HG02763 (cell line): ENCODE measurements around the gene RPIA.

ENCODE experiments used
- ATAC-seq: cut with Tn5 transposase; IDR thresholded peaks from one replicate; pipeline ENCODE4 v1.9.1; 2021; ENCODE audit warnings: mild to moderate bottlenecking, moderate library complexity; ENCODE audit not compliant: unreplicated experiment

Gene RPIA

GRCh38 chr2:88684519-88684918 is 7.0 kb upstream of the RPIA start:
- no peak for ATAC-seq

GRCh38 chr2:88686320-88686719 is 5.2 kb upstream of the RPIA start:
- ATAC-seq: no peak

- no peak for ATAC-seq
These were observed 4.1 kb upstream of the RPIA start for GRCh38 chr2:88687384-88687783.

- ATAC-seq: no peak
These were observed 708 bp upstream of the RPIA start for GRCh38 chr2:88690591-88691338.

GRCh38 chr2:88692187-88692586 is 714 bp downstream of the RPIA start:
- no peak for ATAC-seq

- ATAC-seq: no peak
These were observed 2.5 kb downstream of the RPIA start for GRCh38 chr2:88693911-88694414.

GRCh38 chr2:88696611-88697010 is 5.1 kb downstream of the RPIA start:
- ATAC-seq: no peak

- ATAC-seq: no peak
These were observed 6.0 kb downstream of the RPIA start for GRCh38 chr2:88697370-88698026.

GRCh38 chr2:88698027-88698413 is 6.5 kb downstream of the RPIA start:
- no peak for ATAC-seq

GRCh38 chr2:88698498-88699233 is 7.2 kb downstream of the RPIA start:
- ATAC-seq: no peak

- ATAC-seq: no peak
These were observed 15.5 kb downstream of the RPIA start for GRCh38 chr2:88707003-88707402.

- no peak for ATAC-seq
These were observed 17.7 kb downstream of the RPIA start for GRCh38 chr2:88709181-88709631.

- ATAC-seq: no peak
These were observed 19.8 kb downstream of the RPIA start for GRCh38 chr2:88711289-88711688.

- ATAC-seq: no peak
These were observed 20.4 kb downstream of the RPIA start for GRCh38 chr2:88711897-88712296.

GRCh38 chr2:88713408-88713807 is 21.9 kb downstream of the RPIA start:
- no peak for ATAC-seq

- ATAC-seq: no peak
These were observed 23.2 kb downstream of the RPIA start for GRCh38 chr2:88714667-88715066.

GRCh38 chr2:88720399-88720798 is 28.9 kb downstream of the RPIA start:
- no peak for ATAC-seq

- no peak for ATAC-seq
These were observed 29.8 kb downstream of the RPIA start for GRCh38 chr2:88721268-88721667.

- ATAC-seq: no peak
These were observed 33.3 kb downstream of the RPIA start for GRCh38 chr2:88724643-88725332.

- no peak for ATAC-seq
These were observed 37.7 kb downstream of the RPIA start for GRCh38 chr2:88729061-88729745.
